ENCODE results near the gene FASTKD3. TPM values are rescaled to one million over a fixed set of nuclear protein-coding genes. Genes with fewer than 3 reads are reported as not detected.

Gene FASTKD3
- total RNA-seq, result 13.3 TPM

DNA sequence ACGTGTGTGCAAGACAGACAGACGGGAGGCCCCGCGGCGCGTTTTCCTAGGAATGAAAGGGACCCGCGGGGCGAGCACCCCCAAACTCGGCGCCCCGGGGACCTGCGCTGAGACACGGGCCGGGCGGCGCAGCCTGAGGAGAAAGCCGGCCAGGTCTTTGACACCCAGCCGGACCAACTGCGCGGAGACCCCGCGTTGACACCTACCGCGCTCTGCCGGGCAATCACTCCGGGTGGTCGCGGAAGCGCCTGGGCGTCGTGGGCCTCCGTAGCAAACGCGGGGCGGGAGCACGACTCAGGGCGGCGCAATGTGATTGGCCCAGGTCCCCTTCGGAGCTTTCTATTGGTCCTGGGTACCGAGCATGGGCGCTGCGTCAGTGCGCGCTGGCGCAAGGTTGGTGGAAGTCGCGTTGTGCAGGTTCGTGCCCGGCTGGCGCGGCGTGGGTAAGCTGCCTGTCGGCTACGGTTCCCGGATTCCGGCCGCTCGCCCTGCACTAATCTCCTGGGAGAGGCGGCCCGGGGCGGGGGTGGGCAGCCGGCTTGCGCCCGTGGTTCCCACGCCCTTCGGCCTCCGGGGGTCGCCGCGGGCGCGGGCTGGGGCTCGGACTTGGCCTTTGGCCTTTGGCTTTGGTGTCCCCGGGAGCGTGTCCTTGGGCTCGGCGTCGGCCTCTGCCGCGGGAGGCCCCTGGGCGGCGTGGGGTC is at the start of gene FASTKD3, which contains the start of gene MTRR:
TSS of gene FASTKD3 (minus strand) at position 259 of the 701 bp plus-strand sequence. CDS start 948 bp downstream, outside the sequence.
TSS of gene MTRR (plus strand) at position 376 of the 701 bp plus-strand sequence. CDS start 1,647 bp downstream, outside the sequence.

DNA sequence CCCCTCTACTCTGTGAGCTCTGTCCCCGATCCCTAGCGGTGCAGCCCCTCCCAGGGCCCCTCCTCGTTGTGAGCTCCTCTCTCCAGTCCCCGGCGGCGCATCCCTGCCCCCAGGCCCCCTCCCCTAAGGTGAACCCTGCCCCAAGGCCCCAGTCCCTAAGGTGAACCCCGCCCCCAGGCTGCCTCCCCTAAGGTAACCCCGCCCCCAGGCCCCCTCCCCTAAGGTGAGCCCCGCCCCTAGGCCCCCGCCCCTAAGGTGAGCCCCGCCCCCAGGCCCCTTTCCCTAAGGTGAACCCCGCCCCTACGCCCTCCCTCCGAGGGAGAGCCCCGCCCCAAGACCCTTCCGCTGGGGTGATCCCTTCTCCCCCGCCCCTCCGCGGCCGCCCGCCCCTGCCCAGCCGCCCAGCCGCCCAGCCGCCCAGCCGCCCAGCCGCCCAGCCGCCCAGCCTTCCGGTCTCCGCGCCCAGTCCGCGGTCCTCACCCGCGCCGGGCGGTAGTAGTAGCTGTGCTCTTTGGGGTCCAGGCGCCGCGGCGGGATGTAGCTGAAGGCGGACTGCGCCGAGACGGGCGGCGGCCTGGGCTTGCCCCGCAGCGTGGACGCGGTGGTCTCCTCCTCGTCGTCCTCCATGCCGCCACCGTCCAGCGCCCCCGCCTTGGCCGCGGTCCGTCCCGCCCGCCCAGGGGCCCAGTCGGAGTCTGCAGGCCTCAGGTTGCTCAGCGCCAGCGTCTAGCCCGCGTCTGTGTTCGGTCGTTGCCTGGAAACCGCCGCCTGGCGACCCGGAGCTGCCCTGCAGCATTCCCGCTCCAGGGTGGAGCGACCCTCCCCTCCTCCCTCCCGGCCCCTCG is 18.2 kb downstream of the FASTKD3 start, which contains the start of gene CFAP90:
TSS of gene CFAP90 (minus strand) at position 739 of the 845 bp plus-strand sequence. CDS start at position 627, 112 bp downstream.

Other genes with a start within 250 kb of the FASTKD3 start
- gene CFAP90, start 17.9 kb downstream of the FASTKD3 start, total RNA-seq, result 3.2 TPM
- 38.7 TPM for gene MTRR, start 117 bp upstream of the FASTKD3 start, total RNA-seq